Measurements from ENCODE around the gene PXT1.

- TF ChIP-seq CTCF (IDR thresholded peaks at IDR 0.05; ENCODE audit: low read depth, low read length, missing input control) = no peak
- TF ChIP-seq TAF1 (conservative IDR thresholded peaks at IDR 0.05) = no peak
- no peak for TF ChIP-seq MAX (IDR thresholded peaks at IDR 0.05)
- no peak for TF ChIP-seq ZBTB33 (IDR thresholded peaks at IDR 0.05)
- no peak for TF ChIP-seq HNF4G (IDR thresholded peaks at IDR 0.05)
- no peak for TF ChIP-seq EGR1 (IDR thresholded peaks at IDR 0.05; ENCODE audit: low read depth in 2 of 2)
- no peak for TF ChIP-seq JUND (IDR thresholded peaks at IDR 0.05)
- no peak for TF ChIP-seq RXRA (IDR thresholded peaks at IDR 0.05)
- TF ChIP-seq RAD21 (IDR thresholded peaks at IDR 0.05) = no peak
- TF ChIP-seq ATF3 (IDR thresholded peaks at IDR 0.05) = no peak
- TF ChIP-seq SP1 (IDR thresholded peaks at IDR 0.05) = no peak
- TF ChIP-seq, protein P1, sequence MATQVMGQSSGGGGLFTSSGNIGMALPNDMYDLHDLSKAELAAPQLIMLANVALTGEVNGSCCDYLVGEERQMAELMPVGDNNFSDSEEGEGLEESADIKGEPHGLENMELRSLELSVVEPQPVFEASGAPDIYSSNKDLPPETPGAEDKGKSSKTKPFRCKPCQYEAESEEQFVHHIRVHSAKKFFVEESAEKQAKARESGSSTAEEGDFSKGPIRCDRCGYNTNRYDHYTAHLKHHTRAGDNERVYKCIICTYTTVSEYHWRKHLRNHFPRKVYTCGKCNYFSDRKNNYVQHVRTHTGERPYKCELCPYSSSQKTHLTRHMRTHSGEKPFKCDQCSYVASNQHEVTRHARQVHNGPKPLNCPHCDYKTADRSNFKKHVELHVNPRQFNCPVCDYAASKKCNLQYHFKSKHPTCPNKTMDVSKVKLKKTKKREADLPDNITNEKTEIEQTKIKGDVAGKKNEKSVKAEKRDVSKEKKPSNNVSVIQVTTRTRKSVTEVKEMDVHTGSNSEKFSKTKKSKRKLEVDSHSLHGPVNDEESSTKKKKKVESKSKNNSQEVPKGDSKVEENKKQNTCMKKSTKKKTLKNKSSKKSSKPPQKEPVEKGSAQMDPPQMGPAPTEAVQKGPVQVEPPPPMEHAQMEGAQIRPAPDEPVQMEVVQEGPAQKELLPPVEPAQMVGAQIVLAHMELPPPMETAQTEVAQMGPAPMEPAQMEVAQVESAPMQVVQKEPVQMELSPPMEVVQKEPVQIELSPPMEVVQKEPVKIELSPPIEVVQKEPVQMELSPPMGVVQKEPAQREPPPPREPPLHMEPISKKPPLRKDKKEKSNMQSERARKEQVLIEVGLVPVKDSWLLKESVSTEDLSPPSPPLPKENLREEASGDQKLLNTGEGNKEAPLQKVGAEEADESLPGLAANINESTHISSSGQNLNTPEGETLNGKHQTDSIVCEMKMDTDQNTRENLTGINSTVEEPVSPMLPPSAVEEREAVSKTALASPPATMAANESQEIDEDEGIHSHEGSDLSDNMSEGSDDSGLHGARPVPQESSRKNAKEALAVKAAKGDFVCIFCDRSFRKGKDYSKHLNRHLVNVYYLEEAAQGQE (IDR thresholded peaks at IDR 0.05) = no peak
- no peak for TF ChIP-seq YY1 (IDR thresholded peaks at IDR 0.05)
- no peak for TF ChIP-seq NR2F2 (IDR thresholded peaks at IDR 0.05)
Observed at GRCh38 chr6:36349240-36349639, 93.4 kb downstream of the PXT1 start.
